NCI-H2029 treated with DMSO at 0.1 percent for 48 hours (cell line): ENCODE results near the gene NDUFV3.
"Not testable (repeated sequence)": the region's sequence is repeated elsewhere in the genome, so short reads cannot be mapped to it uniquely, and the experiment has no call there.

ENCODE experiments used
- DNase-seq: peaks from one replicate; lab custom pipeline; 2025; lab: John Stamatoyannopoulos, UW

NDUFV3 gene

DNA sequence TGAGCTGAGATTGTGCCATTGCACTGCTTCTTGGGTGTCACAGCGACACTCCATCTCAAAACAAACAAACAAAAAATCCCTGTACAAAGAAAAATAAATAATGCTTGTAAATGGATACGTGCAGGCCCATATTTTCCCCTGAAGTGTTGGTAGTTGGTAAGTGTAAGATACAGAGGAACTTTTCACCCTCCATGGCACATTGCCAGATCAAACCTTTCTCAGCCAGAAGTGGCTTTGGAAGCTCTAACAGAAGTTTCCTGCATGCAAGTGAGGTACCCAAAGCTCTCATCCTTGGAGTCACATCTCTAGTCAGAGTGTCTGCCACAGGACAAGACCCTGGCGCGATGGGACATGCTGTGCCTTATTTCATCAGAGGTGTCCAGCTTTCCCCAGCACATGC, 7.3 kb downstream of the NDUFV3 start:
- no peak for DNase-seq

DNA sequence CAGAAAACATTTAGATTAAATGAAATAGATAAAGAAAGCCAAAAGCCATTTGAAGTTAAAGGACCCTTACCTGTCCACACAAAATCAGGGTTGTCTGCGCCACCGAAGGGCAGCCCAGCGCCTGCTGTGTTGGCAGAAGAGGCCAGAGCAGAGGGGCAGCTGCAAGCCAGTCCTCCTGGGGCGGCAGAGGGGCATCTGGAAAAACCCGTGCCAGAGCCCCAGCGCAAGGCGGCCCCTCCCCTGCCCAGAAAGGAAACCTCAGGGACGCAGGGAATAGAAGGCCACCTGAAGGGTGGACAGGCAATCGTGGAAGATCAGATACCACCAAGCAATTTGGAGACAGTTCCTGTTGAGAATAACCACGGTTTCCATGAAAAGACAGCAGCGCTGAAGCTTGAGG, 10.7 kb downstream of the NDUFV3 start:
- DNase-seq, result no peak

DNA sequence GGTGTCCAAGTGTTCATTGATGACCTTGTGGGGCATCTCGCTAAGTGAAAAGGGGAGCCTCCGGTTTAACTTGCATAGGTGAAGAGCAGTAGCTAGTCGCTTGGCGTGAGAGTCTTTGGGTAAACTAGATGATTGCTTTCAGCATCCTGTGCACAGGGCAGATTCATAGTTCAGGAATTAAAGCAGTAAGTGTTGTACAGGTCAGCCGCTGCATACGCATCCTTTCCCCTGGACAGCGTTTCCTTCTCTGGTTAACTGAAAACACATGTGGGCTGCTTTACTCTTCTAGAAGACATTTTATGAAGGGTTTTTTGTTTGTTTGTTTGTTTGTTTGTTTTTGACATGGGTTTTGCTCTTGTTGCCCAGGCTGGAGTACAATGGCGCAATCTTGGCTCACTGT, 12.1 kb downstream of the NDUFV3 start:
- no peak for DNase-seq

DNA sequence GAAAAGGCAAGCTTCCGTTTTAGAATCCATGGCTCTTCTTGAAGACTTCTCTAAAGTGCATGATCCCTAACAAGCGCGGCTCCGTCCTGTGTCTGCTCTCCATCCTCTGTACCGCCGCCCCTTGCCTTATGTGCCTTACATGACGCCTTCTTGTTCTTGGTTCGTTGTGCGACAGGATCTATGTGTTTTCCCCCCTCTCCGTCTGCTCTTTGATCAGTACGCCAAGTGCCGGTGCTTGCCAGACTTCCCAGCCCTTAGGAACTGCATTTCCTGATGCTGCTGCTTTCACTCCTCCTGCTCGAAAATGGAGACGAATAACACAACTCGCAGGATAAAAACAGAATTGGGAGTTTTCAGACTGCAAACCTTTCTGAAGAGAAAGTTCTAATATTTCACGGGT, 13.1 kb downstream of the NDUFV3 start:
- DNase-seq, result no peak

DNA sequence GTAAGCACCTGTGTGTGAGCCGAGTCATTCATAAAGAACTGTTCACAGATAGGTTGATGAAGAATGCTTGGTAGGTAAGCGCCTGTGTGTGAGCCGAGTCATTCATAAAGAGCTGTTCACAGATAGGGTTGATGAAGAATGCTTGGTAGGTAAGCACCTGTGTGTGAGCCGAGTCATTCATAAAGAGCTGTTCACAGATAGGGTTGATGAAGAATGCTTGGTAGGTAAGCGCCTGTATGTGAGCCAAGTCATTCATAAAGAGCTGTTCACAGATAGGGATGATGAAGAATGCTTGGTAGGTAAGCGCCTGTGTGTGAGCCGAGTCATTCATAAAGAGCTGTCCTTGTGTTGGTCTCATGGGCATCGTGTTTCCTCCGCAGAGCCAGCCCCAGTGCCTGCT, 15.4 kb downstream of the NDUFV3 start:
- not testable (repeated sequence) for DNase-seq

DNA sequence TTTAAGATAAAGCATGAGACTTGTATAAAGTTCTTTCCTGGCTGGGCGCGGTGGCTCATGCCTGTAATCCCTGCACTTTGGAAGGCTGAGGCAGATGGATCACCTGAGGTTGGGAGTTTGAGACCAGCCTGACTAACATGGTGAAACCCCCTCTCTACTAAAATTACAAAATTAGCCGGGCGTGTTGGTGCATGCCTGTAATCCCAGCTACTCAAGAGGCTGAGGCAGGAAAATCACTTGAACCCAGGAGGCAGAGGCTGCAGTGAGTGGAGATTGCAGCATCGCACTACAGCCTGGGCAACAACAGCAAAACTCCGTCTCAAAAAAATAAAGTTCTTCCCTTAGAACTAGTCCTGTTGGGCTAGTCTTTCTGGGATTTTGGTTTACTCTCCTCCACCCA, 18.8 kb downstream of the NDUFV3 start:
- DNase-seq, result not testable (repeated sequence)

DNA sequence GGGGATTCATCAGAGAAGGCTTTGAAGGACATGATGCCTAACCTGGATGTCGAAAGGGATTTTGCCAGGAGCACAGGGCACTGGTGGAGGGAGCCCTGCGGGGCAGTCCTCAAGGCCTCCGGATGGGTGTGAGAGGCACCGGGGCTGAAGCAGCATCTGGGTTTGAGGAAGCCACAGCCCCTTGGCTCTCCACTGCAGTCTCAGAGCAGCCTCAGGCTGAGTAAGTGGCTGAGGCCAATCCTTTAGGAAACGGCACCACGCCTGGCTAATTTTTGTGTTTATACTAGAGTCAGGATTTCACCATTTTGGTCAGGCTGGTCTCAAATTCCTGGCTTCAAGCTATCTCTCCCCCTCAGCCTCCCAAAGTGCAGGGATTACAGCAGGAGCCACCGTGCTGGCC, 20.4 kb downstream of the NDUFV3 start:
- DNase-seq, result no peak

DNA sequence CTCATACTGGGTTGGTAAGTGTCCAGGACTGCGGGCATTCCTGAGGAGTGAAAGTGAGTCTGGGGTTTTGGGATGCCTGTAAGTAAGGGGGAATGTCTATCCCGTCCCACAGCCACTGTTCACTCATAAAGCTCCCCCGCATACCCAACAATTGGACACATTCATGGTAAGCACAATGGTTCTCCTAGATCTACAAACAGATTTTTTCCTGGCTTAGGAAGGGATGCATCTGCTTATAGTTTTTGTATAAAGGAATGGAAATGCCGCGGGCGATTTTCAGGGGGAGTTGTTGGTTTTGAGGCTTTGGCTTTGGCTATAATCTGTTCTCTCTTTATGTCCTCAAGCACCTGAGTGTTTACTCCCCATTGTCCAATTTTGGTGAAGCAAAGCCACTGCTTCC, 25.2 kb downstream of the NDUFV3 start:
- no peak for DNase-seq

DNA sequence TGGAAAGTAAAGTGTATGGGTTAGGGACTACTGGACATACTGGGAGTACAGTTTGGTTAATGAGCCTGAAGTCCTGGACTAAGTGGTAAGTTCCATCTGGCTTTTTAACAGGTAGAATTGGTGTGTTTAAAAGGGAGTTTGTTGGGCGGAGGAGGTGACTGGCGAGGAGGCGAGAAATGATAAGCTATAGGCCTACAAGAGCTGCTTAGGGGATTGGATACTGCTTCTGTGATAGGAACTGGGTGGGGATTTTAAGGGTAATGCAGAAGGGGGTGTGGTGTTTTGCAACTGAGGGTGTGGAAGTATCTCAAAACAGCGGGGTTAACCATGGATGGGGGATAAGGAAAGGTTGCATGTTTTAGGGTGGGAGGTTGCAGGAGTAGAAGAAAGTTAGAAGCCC, 28.8 kb downstream of the NDUFV3 start:
- DNase-seq, result no peak

DNA sequence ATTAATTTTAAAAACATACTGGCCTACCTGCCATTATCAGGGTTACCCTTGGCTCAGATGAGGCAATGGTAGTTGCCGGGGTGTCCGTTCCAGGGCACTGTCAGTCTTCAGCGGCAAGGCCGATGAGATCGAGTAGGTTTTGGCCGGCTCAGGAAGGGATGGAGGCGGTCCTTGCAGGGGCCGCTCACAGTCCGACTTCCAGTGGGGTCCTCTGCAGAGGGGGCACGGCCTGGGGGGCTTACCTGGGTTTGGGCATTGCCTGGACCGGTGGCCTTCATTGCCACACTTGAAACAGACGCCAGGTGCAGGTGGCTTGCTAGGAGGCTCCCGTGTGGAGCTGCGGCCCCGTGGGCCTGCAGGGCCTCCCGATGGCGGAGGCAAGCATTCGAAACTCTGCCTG, 29.8 kb downstream of the NDUFV3 start:
- no peak for DNase-seq

DNA sequence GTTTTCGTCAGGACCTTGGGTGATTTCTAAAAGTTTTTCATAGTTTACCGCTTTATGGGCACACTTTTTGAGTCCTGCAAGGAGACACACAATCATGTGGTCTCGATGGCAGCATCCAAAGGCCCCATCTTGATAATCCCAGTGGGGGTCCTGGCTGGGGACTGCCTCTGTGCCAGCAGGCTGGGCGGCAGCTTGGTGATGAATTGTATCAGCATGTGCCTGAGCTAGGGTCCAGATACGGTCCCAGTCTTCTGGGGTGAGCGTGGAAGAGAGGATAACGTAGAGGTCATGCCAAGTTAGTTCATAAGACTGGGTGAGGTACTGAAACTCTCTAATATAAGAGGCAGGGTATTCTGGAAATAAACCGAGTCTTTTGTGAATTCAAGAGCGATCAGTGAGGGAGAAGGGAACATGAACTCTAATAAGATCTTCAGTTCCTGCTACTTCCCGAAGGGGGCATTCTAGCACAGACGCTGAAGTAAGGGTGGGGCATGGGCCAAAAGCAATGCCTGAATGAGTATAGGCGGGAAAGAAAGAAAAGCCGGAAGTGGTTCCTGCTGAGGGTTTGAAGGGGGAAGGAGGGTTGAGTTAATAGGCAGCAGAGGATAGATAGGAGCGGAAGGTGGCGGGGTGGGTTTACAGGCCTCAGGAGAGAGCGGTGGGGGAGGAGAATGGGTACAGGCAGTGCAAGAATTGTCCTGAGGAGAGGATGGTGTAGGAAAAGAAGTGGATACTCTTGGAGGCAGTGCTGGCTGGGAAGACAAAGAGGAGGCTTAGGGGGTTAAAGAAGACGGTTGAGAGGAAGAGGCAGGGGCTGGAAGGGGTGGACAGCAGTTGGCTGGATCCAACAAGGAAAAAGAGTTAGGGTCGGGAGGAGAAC, 30.7 kb downstream of the NDUFV3 start:
- peak; percentile 98 for DNase-seq

DNA sequence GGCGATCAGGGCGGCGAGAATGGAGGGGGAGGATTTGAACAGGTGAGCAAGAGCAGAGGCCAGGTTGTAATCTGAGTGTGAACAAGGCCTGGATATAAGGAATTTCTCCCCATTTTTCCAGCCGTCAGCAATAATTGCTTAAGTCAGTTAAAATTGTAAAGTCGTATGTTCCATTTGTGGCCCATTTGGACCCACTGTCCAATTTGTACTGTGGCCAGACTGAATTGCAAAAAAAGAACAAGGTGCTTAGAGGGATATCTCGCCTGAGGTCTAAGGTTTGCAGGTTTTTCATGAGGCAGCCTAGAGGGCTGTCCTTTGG, 31.3 kb downstream of the NDUFV3 start:
- DNase-seq, result no peak

DNA sequence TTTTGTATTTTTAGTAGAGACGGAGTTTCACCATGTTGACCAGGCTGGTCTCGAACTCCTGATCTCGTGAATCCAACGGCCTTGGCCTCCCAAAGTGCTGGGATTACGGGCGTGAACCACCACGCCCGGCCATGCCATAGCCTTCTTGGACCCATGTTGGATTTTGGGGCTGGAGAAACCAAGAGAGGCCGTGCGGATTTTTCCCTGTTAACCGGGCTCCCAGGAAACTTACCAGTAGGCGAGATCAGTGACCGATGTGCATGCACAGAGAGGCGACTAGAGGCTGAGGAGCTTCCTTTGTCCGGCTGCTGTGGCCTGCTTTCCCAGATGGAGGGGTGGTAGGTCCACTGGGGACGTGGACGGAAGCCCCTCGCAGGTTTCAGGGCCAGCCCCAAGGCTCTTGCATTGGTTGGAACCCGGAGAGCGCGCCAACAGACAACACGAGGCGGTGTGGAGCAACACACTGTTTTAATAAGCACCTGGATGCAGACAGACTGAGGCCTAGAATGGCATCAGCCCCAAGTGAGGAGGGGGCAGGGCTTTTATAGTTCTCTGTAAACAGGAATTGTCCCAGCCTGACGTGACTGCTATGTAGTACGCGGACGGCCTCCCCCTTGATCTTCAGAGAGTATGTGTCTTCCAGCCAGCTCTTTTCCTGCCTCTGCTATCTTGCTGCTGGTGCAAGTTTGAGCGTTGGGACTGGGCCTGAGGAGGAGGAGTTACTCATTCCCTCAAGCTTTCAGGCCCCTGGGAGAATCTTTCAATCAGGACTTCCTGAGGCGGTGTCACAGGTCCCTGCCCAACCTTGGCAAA, 32.2 kb downstream of the NDUFV3 start, which contains the start of gene ERVH48-1:
TSS of gene ERVH48-1 (minus strand) at position 517 of the 813 bp plus-strand sequence. CDS start 6,624 bp downstream, outside the sequence.
- no peak for DNase-seq

DNA sequence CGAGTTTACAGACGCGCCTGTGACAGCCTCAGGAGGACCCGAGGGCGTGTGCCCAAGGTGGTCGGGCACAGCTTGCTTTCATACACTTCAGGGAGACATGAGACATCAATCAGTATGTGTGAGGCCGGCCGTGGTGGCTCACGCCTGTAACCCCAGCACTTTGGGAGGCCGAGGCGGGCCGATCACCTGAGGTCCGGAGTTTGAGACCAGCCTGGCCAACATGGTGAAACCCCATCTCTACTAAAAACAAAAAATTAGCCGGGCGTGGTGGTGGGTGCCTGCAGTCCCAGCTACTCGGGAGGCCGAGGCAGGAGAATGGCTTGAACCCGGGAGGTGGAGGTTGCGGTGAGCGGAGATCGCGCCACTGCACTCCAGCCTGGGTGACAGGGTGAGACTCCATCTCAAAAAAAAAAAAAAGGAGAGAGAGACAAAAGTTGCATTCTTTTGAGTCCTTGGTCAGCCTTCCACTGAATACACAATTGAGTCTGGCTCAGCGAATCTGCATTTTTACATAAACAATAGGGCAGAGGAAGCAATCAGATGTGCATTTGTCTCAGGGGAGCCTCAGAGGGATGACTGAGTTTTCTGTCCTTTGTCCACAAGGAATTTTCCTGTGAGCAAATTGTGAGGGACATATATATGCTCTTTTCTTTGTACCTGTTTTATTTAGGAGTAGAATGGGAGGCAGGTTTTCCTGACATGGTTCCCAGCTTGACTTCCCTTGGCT, 34.5 kb downstream of the NDUFV3 start:
- DNase-seq, result not testable (repeated sequence)

DNA sequence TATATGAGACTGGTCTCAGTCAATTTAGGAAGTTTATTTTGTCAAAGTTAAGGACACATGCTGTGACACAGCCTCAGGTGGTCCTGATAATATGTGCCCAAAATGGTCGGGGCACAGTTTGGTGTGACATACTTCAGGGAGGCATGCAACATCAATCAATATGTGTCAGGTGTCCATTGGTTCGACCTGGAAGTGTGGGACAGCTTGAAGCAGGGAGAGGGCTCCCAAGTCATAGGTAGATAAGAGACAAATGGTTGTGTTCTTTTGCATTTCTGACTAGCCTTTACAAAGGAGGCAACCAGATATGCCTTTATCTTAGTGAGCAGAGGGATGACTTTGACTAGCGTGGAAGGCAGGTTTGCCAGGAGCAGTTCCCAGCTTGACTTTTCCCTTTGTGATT, 36.9 kb downstream of the NDUFV3 start:
- DNase-seq, result no peak

DNA sequence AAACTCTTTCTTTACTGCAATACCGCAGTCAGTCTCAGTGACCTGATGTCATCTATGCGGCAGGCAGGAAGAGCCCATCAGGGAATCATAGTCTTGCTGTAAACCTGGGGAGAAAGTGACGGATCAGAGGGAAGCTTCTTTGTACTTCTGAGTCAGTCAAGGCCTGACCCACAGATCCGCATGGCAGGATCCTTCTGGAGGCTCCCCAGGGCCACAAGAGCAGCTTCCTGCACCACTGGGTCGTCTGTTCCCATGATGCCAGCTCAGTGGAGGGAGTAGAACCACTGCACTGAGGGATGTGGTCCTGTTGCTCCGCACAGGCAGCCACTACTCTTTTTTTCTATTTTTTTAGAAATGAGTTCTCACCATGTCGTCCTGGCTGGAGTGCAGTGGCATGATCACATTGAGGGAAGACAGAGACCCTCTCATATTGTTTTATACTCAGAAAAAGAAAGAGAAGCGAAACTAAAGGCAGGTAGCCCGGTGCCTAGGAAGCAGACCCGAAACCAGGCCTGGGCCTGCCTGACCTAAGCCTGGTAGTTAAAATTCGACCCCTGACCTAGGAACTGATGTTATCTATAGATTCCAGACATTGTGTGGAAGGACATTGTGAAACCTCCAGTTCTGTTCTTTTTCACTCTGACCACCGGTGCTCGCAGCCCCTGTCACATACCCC, 38.6 kb downstream of the NDUFV3 start:
- DNase-seq, result no peak

DNA sequence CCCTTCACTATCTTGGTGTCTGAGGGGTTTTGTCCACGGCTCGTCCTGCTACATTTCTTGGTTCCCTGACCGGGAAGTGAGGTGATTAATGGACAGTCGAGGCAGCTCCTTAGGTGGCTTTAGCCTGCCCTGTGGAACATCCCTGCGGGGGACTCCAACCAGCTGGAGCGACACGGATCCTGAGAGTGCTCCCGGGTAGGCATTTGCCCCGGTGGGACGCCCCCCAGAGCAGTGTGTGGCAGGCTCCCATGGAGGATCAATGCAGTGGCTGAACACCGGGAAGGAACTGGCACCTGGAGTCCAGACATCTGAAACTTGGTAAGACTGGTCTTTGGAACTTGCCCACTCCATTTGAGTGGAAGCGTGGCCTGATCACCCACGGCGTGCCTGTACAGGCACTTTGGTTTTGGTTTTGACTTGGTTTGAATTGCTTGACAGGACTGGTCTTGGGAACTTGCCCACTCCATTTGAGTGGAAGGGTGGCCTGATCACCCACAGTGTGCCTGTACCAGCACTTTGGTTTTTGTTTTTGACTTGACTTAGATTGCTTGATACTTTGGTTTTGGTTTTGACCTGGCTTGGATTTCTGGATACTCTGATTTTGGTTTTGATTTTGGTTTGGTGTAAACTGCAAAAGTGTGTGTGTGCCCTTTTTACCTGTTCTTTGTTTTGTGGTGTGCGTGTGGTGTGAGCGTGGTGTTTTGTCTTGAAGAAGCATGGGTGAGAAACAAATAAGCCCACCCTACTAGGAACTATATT, 39.4 kb downstream of the NDUFV3 start:
- not testable (repeated sequence) for DNase-seq

DNA sequence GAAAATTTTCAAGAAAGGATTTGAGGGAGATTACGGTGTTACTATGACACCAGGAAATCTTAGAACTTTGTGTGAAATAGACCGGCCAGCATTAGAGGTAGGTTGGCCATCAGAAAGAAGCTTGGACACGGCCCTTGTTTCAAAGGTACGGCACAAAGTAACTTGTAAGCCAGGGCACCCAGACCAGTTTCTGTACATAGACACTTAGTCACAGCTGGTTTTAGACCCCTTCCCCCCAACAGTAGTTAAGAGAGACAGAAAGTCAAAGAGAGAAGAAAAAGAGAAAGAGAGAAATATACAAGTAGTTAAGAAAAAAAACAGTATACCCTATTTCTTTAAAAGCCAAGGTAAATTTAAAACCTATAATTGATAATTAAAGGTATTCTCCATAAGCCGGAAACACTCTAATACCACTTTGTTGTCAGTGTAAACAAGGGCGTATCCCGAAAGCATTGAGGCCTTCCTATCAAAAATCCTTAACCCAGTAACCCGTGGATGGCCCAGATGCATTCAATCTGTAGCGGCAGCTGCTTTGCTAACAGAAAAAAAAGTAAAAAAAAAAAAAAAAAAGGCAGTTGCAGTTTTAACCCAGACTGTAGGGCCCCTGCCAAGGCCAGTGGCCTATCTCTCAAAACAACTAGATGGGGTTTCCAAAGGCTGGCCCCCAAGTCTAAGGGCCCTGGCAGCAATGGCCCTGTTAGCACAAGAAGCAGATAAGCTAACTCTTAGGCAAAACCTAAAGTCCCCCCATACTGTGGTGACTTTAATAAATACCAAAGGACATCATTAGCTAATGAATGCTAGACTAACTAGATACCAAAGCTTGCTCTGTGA, 40.2 kb downstream of the NDUFV3 start:
- peak; percentile 13 for DNase-seq

DNA sequence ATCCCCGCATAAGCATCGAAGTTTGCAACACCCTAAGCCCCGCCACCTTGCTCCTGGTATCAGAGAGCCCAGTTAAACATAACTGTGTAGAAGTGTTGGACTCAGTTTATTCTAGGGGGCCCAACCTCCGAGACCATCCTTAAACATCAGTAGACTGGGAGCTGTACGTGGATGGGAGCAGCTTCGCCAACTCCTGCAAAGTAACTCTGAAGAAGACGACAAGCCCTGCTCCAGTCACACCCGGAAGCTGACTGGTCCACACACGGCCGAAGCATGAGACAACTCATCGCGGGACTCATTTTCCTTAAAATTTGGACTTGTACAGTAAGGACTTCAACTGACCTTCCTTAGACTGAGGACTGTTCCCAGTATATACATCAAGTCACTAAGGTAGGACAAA, 40.9 kb downstream of the NDUFV3 start:
- DNase-seq, result not testable (repeated sequence)

DNA sequence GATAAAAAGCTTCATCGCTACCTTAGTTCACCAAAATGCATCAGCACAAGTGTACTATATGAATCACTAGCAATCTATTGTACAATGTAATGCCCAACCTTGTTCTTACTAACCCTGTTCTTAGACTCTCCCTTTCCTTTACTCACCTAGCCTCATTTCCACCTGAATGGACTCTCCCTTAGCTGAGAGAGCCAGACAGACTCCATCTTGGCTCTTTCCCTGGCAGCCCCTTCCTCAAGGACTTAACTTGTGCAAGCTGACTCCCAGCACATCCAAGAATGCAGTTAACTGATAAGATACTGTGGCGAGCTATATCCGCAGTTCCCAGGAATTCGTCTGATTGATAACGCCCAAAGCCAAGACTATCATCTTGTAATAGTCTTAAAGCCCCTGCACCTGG, 43.3 kb downstream of the NDUFV3 start:
- not testable (repeated sequence) for DNase-seq
